Measurements from ENCODE around the gene KEL.

The KEL gene

DNA sequence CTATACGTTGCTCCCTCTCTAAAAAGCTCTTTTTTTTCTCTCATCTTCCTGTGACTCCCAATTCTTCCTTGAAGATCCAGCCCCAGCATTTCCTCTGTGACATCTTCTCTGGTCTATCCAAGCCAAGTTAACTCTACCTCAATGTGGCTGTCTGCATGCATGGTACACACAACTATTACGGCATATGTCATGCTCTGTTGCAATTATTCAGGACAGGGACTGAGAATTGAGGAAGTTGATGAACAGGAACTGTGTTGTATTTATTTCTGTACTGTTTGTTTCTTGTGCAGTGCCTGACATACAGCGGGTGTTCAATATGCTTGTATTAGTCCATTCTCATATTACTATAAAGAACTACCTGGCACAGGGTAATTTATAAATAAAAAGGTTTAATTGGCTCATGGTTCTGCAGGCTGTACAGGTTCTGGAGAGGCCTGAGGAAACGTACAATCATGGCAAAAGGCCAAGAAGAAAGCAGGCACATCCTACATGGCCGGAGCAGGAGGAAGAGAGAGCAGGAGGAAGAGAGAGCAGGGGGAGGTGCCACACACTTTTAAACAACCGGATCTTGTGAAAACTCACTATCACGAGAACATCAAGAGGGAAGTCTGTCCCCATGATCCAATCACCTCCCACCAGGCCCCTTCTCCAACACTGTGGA lies 34.9 kb downstream of the KEL start:
- DNase-seq = no peak

DNA sequence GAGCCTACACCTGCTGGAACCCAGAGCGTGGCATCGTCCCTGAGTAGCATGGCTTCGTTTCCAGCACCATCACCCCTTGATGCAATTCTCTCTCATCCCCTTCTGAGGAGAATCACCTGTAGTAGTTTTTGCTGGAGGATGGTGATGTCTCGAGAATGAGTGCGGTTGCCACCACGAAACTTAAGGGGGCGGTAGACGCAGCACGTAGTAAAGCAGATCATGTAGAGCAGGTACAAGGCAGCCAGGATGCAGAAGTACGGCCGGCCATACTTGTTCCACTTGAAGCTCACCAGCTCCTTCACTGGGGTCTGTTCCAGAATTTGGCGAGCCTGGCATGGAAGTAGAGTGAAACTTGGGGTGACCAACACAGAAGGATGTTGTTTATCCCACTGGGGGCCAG lies 36.8 kb downstream of the KEL start:
- no peak for DNase-seq

DNA sequence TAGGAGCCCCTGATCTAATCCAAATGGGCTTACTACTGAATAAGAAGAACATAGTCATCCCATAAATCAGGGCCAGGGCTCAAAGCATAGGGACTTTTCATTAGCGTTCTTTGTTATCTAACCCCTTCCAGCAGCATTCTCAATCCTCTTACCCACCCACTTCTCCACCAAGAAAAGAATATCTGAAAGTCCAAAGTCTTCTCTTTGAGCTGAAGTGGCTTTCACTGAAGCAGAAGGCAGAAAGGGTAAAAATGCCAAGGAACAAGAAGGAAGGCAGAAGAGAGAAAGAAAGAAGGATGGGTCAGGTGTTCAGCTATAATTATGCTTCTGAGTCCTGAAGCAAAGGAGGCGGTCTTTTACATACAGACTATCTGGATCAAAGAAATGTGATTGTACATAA lies 38.8 kb downstream of the KEL start:
- no peak for DNase-seq

DNA sequence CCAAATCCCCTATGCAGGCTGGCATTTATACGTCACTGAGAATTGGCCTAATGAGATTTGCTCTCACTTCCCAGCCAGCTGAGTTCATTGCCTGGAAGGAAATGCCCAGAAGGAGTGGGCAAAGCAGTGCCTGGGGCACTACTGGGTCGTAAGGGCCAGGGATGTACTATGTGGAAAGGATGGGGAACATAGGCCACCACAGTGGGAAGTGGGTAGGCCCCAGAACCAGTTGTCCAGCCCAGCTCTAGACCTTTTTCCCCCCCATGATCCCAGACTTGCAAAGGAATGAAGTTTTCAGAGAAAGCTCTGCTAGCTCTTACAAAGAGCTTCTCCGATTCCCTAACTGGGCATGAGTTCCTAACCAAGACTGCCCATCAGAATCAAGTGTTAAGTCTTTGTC lies 42.5 kb downstream of the KEL start:
- DNase-seq = no peak

DNA sequence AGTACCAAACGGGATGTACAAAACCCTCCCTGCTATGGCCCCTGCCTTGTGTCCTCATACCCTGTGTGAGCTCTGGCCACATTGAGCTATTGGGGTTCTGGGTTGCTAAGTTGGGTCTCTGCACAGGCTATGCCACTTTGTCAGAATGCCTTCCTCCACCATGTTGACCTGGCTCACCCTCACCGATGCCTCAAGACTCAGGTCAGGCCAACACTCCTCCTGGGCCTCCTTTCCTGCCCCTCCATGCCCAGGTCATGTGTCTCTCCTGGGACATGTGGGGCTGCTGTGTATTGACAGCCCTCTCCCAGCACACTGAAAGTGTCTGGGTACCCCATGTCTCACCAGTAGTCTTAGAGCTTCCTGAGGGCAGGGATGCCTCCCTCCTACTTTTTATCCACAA lies 43.3 kb downstream of the KEL start:
- no peak for DNase-seq

DNA sequence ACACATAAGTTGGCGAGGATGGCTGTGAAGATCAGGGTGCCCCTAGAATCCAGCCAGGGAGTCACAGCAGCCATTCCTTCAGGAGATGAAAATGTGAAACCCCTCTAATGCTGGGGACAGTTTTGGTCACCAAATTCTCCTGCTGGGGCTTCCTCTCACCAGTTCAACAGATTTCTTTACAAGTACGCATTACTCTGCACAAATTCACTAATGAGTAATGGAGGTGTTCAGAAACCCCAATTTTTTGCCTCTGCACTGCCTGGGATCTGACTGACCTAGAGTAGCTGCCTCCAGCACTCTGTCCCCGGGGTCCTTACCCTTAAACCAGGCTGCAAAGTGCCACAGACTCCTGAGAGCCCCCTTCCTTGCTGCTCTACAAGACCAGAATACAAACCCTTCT lies 44.7 kb downstream of the KEL start:
- DNase-seq = no peak

DNA sequence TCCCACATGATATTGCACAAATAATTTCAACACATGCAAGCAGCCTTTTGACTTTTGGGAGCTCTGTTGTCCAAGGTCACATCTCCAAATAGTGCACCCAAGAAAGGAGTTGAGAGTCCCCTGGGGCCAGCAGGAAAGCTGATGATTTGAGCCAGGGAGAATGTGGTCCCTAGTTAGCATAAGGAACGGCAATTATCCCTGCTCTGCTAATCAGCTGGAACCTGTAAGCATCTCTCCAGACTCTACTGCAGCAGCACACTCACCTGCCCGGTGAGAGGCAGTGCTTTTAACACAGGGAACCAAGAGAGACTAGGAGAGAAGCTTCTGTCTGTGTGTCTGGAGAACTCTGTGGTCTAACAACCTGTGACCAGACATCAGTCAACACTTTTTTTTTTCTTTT lies 45.7 kb downstream of the KEL start:
- DNase-seq = no peak

DNA sequence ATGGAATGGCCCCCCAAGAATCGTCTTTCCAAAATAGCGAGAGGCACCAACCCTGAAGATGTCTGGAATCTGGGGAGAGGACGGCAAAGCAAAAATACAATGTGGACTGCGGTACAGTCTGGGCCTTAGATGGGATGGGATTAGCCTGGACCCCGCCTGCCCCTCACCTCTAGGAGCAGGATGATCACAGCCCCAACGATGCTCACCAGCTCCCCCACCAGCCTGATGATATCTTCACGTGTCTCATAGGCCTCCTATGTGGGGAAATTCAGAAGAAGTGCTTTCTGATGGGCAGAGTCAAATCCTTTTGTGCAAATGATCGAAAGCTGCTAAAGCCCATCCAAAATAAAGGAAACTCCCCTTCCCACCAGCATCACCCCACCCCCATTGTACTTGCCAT lies 46.8 kb downstream of the KEL start:
- no peak for DNase-seq

DNA sequence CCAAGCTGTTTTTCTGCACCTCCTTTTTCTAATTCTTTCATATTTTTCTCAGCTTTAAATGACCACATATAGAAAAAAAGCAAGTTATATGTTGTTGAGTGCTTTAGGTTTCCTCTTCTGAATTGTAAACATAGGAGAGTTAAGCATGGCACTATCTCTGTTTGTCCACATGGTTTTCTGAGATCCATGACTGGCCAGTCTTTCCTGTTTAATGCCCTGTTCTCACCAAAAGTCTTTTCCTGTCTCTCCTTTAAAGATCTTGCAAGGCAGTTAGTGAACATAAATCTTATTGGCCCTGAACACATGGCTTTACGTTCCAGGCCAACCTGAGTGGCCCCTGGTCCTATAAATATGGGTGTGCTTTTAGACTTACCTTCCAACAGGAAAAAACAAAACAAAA lies 48.0 kb downstream of the KEL start:
- no peak for DNase-seq

DNA sequence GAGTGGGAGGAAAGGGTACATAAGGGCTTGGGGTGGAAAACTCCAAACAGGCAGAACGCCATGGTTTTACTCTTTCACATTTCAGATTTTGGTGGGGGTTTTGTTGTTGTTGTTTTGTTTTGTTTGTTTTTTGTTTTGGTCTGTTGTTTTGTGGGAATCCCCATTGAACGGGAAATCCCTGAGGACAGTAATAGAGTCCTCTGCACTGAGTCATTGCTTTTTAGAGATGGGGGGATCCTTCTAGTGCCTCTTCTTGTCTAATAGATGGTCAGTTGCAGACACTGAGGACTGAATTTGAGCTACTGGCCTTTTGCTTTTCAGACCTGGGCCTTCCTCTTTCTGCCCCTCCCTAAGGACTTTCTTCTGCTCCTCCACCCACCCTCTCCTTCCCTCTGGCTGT lies 48.6 kb downstream of the KEL start:
- DNase-seq = no peak

DNA sequence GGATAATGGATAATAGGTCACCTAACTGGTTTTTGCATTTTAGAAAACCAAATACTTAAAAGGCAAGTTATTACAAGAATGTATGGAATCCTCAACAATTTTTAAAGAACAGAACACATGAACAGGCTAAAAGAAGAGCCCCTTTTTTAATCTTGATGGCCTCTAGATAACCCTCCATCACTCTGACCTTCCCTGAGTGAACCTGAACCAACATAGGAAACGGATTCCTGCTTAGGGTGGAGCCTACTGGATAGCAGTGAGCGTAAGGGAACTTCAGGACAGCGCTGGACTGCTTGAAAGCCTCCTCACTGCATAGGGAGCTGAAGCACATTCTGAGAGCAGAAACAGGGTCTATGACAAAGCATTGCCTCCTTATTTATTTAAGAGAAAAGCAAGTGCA lies 49.1 kb downstream of the KEL start:
- DNase-seq = no peak

DNA sequence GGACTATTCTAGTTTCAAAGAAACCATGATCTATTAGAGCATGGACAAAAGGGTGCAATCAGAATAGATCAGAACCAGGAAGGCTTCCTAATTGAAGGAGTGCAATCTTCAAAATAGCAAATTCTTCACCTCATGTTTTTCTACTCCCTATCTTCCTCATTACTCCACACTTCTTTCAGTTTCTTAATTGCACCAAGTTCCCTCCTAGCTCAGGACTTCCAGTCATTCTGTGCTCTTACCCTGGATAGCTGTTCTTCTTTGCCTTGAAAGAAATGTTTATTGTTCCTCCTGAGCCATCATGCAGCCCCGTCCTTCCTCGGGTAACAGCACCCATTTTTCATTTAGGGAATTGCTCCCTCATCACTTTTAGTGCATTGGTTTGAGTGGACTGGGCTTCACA lies 51.7 kb downstream of the KEL start:
- DNase-seq = no peak

DNA sequence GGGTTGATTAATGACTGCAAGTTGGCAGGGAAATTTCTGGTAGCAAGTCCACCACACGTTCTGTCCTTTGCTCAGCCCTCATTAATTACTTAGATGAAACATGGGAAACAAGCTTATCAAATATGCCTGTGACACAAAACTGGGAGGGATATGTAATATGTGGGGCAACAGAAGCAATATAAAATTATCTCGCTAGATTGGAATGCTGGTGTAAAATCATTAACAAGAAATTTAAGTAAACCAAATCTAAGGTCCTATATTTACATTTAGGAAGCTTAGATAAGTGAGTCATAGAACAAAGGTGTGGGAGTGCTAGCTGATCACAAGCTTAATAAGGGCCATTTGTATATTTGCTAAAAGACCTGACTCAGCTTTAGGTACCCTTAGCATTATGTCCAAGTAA lies 52.1 kb downstream of the KEL start:
- DNase-seq = no peak

DNA sequence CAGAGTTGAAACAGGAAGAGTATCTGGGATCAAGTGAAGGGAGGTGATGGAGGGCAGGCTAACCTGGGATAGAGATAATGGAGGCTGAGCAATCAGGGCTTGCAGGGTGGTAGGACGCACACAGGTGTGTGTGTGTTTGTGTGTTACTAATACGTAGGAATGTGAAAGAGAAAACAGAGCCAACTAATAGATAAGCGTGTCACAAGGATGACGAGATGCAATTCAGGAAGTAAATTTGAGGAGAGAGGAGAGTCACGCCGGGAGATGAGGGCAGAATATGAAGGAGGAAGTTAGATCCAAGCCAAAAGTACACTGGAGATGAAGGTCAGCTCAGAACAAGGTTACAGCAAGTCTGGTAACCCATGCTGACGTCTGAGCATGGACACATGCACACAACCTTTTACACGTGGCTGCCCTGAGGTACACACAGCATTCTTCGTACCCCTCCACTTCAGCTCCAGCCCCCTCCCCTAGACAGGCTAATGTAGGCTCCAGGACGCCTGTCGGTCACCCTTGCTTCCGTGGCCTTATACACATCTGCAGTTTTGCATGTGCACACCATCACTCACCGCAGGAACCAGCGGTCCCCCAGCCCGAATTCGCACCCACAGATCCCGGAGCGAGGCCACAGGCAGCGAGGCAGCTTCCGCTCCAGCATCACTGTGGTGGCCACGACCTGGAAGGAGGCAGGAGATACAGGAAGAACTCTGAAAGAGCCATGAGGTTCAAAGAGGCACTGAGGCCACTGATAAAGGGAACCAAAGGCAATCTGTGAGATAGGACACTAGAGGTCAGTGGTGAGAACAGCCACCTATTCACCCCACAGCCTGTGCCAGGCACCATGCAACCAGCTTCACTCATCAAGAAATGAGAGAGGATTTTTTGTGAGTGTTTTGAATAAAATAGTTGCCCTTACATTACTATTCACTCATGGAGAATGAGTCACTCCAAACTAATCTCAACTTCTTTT lies 53.0 kb downstream of the KEL start:
- peak in 1 of 14 donors; percentile 7 for DNase-seq

DNA sequence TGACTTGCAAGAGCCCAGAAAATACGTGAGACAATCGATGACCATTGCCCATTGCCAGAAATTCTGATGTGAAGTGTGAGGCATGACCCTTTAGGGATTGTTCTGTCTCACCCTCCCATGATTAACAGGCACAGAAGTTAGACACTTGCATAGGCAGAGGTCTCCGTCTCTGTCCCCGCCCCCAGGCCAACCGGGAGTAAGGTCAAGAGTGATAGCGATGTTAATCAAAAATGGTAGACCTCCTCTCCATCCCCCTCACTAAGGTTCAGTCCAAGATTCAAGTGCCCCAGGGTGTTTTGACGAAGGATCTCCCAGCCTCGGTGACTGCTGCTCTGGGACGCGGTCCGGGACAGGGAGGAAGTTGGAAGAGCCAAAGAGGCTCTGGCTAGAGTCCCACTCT lies 53.9 kb downstream of the KEL start:
- DNase-seq = no peak

DNA sequence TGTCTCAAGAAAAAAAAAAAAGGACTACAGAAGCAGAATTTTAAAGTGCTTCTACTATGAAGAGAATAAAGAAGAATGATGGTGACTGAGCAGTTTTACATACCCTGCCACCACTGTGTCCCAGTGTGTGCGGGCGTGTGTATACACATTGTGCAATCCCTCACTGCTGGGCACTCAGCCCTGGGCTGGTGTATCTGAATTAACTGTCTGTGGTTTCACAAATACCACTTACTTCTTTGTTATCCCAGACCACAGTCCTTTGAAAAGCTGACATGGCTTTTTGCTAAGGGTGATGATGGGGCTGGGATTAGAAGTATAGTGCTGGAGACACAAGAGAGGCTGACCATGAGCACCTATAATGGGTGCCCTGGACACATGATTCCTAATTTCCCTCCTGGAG lies 55.5 kb downstream of the KEL start:
- no peak for DNase-seq

DNA sequence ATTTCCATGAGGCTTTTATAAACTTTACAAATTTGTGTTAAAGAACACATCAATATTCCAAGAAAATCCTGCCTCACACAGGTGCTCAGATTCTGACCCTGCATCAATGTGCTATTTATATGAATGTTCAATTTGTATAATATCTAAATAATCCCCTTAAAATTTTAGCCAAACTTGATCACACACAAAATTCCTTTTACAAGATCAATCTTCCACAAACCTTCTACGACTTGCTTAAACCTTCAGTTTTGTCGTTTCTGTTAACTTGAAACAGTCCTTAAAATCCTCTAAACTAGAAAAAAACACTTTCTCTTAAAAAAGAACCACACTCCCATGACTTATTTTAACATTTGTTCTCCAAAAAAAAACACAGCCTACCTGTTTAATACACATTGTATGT lies 56.4 kb downstream of the KEL start:
- DNase-seq = no peak

DNA sequence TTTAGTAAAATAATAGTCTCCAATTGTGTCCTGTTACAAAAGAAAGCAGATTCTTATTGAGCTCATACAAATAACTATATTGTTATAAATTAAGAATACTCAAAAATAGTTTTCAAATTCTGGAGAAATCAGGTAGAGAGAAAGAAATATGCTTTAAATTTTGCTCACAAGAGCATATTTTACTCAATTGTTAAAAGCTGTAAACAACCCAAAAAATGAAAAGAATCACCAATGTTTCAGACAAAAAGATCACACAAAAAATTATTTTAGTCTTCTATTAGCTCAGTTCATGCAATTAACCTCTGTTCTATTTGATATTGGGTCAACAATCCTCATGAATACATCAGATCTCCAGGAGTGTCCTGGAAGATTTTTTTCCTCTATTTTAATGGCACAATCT lies 58.0 kb downstream of the KEL start:
- no peak for DNase-seq

DNA sequence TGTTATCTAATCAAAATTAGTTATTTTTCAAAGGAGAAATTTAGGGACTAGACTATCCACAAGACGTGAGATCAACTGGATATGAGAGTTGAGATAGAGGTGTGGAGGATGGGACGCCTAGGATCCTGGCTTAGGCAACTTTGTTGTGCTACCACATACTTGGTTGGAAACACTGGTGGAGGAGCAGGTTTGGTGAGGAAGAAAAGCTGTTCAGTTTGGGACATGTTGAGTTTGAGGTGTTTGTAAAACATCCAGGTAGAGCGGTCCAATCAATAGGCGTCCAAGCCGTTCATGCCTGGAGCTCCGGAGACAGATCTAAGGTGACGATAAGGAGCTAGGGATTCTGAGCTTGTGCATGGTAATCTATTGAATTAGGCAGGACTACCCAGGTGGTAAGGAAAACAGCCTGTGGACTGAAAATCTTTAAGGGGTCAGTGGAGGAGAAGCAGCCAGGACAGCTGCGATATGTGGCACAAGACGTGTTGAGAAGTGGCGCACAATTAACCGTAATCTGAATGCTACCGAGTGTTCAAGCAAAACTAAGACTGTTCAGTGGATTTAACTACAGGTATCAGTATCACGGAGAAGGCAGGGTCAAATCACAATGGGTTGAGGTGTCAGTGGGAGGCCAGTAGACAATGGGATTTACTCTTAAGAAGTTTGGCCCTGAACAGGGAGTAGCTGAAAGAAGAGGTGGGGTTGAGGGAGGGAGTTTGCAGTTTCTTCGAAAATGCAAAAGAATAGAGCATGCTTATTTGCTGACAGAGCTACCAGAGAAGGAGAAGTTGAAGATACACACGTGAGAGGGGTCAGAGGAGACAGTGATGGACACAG lies 60.5 kb downstream of the KEL start:
- no peak for DNase-seq

DNA sequence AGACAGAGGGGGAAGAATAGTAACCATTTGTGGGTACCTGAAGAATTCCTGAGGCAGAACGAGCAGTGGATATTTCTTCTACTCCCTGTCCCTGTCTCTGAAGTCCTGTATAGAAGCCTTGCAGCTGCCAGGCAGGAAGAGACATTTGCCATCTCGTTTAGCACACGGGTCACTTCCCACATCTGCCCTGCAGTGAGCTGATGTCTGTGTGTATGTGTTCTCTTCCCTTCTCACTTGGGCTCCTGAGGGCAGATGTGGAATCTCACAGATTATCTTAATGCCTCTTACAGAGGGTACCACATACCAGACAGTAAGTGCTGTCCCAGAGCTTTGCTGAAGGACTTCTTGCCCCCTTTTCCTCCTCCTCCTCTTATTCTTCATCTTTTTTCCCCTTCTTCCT lies 62.5 kb downstream of the KEL start:
- DNase-seq = no peak

DNA sequence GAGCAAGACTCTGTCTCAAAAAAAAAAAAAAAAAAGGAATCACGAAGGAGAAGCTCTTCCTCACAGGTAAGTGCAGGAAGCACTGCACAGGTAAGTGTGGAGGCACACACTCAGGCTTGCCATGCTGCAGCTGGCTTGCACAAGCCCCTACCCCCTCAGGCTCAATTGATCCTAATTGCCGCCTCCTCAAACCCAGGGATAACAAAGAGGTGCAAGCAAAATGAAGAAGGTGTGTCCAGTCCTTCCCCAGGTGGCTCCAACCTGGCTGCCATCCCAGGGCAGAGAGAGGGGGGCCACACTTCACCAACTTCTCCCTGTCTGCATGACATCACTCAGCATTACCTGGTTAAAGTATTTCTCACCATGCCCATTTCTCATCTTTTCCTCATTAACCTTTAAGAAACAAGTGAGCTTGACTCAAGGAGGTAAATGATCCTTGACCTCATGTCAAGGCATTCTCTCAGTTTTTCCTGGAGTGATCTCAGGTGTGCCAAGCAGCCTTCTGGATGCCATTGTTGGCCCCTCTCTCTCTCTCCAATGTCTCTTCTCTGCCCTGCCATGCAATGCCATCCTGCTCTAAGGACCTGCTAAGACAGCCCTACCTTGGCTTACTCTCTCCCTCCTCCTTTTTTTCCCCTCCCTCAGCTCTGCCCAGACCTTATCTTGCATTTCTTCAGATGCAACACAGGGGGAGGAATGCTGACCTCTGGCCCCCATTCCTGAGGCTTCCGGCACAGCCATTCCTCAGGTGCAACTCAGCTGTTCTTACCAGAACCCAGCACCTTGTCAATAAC lies 63.6 kb downstream of the KEL start:
- no peak for DNase-seq

DNA sequence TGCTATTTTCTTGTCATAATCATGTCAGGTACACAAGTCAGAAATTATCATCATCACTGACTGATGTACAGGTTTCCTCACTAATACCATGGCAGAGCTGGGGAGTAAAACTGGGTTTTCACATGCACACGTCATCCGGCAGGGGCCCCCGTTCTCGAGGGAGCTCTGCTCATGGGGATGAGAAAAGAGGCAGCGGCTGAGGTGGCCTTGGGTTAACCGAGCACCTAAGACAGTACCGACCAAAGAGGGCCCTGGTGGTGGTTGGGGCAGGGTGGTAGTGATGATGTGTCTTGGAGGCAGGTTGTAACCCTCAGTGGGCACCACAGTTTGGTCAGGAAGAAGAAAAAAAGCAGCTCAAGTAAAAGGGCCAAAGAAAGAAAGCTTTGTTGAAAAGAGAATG lies 64.5 kb downstream of the KEL start:
- DNase-seq = no peak

Data from C1 segment of cervical spinal cord (tissue), 14 donors.